HG03103 (cell line): ENCODE data around the gene STK35.

Experiments used
- ATAC-seq: cut with Tn5 transposase; IDR thresholded peaks from one replicate; pipeline ENCODE4 v1.9.1; 2021; ENCODE audit warnings: low read depth; ENCODE audit not compliant: unreplicated experiment

Gene STK35

DNA sequence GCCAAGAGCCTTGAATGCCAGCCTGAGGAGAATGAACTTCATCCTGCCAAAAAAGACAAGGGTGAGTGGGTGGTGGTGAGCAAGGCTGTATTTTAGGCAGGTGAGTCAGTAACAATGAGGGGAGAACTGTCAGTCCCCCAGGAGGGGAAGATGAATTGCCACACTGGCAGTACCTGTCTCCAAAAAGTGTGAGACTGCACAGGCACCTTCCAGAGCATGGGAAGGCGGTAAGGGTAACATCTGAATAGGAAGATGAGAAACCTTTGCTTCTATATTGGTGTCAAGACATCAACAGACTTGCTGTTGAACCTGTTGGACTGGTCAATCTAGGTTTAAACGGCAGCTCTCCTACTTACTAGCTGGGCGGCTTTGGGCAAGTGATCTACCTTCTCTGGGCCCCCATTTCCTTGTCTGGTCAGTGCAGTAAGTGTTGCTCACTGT is 30.9 kb downstream of the STK35 start:
- ATAC-seq, result no peak

- ATAC-seq, result no peak
These were observed 31.9 kb downstream of the STK35 start for GRCh38 chr20:2133318-2134183.

DNA sequence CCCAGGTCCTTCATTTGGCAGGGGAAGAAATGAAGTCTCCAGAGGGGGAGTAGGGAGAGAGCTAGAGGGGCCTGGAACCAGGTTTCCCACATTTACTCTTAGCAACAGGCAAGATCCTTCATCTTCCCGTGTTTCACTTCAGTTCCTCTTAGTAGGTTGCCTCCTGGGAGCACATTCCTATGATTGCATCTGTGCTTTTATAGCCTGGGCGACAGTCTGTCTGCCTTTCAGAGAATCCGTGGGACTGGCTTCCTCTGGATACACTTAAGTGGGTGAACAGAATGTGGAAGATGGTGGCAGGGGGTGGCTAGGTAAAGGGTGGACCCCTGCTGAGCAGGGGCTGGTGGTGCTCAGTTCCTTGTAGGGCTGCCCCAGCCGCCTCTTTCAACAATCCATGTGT is 33.4 kb downstream of the STK35 start:
- no peak for ATAC-seq

DNA sequence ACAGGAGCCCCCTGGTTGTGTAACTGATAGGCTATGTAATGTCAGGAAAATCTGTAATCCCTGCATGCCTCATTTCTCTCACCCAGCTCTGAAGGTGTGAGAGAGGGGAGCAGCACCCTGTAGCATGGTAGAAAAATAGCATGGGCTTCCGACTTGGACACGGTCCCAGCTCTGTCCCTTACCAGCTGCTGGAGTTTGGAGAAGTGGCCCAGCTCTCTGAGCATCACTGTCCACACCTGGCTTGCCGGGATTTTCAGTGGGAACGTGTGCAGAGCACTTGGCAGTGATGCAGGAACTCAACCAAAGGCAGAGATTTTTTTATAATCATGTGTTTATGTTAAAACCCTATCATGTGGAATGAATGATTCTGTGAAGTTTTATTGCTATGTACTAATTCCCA is 34.6 kb downstream of the STK35 start:
- ATAC-seq, result no peak

DNA sequence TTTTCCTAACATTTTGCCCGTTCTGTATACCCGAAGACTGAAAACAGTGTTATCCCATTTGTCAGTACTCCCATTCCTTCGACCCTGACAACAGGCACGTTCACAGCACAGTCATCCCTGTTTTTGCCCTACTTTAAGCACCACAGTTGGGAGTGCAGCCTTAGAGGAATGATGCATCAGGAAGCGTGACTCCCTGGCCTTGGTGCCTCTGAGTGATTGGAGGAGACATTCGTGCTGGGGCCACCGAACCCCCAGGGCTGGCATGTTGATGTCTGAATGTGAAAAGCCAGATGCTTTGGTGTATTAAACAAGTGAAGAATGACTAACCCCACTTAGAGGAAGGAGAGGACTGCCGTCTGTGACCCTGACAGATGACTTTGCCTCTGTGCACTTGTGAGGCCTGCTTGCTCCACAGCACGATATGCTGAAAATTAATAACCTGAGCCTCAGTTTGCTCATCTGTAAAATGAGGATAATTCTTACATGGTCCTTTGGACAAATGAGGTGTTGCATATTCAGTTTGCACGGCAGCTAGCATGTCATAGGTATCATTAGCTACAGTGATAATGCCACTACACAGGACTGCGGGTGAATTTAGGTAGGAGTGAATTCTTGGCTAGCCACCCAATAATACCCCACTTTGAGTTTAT is 36.0 kb downstream of the STK35 start:
- no peak for ATAC-seq

DNA sequence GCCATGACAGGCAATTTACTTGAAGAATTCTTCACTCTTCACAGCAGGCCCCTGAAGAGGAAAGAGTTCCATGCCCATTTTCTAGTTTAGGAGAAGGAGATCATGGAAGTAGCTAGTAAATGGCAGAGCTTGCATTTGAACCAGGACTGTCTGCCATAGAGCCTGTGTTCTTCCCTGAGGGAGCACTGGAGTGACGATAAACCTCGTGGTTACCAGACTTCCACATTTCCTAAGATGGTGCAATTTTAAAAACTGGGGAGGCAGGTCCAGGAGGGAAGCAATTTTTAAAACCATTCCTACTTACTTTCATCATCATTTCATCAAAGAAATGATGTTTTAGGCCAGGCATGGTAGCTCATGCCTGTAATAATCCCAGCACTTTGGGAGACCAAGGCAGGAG is 36.8 kb downstream of the STK35 start:
- ATAC-seq, result no peak

- ATAC-seq, result no peak
These were observed 37.6 kb downstream of the STK35 start for GRCh38 chr20:2139250-2139649.

GRCh38 chr20:2139736-2140135 is 38.1 kb downstream of the STK35 start:
- ATAC-seq, result no peak

DNA sequence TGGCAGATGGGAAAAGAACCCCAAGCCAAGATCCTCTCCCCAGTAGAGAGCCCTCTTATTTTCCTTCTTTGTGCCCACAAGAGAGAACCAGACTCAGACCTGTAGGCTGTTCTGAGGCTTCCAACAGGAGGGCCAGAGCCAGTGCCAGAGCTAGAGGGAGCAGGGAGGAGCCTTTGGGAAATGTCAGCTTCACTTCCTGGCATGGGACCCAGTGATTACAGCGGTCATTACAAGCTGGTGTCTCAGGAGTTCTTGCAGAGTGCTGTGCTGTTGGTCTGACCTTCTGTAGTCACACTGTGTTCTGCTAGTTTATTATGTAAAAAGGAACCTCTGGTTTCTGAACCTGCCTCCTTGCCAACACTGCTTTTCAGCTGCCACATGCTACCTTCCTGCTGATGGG is 38.9 kb downstream of the STK35 start:
- no peak for ATAC-seq

GRCh38 chr20:2141600-2142575 is 40.3 kb downstream of the STK35 start:
- ATAC-seq, result no peak

- no peak for ATAC-seq
These were observed 41.0 kb downstream of the STK35 start for GRCh38 chr20:2142649-2143048.

DNA sequence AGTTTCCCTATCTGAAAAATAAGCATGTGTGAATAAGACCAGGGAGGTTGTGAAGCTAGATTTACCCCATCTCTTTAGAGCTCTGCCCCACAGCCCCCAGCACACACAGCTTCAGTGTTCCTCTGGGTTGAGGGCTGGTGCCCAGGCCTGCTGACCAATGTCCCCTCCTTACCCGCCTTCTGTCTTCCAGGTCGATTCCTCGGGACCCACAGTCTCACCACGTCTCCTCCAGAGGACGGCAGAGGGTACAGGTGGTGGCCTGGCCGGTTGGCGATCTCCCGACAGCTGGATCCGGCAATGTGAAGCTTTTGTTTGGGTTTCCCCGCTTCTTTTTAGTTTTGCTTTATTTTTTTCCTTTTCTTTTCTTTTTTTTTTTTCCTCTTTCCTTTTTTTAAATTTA is 42.0 kb downstream of the STK35 start:
- ATAC-seq, result no peak

DNA sequence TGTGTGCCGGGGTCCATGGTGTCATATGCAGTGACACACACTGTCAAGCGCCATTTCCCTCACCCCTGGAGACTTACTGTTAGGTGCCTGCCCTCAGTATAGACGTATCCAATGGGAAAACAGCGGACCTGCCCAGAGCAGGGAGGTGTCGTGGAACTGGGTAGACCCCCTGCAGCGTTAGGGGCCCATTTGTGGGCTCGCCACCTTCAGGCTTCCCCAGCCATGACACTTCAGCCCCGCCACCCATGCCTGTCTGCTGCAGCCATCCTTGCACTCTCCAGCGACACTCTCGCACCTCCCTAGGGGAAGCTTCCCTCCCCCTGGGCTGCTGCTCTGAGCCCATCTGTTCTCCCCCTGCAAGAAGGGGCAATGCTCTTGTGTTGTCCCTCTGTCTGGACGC is 43.2 kb downstream of the STK35 start:
- no peak for ATAC-seq

DNA sequence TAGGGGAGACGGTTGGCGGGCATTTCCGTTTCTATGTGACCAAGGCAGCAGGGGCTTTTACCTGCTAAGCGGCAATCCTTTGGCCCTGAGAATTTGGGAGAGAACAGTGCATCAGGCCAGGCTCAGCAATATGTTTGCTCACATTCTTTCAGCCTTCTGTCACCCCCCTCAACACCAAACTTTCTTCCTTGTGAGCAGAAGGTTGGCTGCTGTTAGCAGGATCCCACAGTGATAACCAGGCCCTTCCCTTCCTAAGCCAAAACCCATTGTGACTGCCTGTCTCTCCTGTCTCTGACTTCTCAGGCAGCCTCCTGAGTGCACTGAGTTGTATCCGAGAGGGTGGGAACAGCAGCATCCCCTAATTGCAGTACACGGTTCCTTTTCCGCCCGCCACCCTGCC is 43.7 kb downstream of the STK35 start:
- ATAC-seq, result no peak

DNA sequence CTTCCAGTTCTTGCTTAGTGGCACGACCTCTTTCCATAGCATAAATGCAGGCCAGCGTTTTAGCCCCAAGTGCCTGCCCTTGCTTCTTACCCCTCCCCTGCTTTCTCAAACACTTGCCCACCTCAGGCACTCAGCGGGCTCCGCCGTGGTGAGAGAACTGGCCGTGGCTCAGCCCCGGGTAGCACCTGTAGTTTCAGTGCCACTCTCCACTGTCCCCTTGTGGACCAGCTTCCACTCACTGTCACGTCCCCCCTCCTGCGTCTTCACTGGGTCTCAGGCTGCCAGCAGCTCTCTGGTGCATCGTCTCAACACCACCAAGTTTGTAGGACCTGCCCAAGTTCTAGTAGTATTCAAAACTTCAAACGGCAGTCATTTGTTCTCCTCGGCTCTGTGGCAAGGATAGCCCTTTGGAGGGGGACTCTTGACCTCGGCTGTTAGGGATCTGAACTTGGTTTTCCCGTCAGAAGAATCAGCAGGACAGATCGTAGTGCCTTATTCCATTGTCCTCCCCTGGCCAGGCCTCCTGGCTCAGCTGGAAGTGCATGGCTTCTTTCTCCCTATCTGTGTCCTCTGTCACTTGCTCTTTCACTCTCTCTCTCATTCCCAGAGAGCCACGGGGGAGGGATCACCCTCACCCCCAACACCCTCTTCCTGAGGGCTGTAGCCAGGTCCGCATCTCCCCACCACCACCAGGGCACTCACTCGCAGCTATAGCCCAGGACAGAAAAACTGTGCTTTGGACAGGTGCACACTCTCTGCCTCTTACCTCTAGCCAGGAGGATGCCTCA is 44.6 kb downstream of the STK35 start:
- ATAC-seq, result no peak

DNA sequence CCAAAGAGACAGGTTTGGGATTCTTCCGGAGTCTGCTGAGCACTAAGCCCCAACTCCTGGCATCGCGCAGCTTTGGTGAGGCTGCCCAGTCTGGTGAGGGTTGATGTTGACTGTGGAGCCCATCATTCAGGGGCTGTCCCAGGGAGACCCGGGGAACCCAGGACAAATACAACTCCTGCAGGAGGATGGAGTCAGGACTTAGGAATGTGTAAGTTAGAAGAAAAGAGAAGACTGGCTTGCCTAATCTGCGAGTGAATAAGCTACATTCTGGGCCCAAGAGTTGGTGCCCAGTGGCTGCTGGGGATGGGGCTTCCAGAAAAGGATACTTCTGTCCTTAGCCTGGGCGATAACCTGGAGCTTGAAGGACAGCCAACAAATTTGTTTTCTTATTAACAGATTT is 47.9 kb downstream of the STK35 start:
- no peak for ATAC-seq

GRCh38 chr20:2150660-2151059 is 49.0 kb downstream of the STK35 start:
- no peak for ATAC-seq

DNA sequence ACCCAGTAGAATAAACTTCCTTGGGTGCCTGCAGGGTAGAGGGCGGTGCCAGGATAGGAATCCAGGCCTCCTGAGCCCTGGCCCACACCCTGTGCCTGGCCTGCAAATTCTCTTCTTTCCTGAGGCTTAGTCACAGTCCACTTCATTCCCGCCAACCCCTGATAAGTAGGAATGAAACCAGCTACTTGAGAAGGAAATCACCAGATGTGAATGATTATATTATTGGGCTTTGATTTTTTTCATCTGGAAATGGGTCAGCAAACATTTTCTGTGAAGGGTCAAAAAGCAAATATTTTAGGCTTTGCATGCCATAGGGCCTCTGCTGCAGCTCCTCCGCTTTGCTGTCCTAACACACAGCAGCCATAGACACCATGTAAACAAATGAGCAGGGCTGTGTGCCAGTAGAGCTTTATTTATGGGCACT is 50.2 kb downstream of the STK35 start:
- no peak for ATAC-seq

DNA sequence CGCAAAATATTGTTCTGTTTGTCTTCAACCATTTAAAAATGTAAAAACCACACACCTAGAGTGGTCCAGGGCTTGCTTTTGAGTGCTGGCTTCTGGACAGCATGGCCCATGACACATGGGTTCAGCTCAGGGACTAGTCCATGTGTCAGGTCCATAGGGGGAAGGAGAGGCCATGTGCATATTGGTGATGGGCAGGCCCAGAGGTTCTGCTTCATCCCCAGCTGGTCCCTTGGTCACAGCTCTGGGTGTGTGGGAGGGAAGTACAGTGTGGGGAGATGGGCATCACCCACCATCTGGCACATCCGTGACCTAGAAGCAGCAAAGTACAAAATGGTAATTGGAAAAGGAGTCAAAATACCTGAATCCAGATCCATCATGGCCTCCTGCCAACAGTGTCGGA is 50.7 kb downstream of the STK35 start:
- no peak for ATAC-seq

- no peak for ATAC-seq
These were observed 51.7 kb downstream of the STK35 start for GRCh38 chr20:2153326-2153725.
